ENCODE data around the gene KIAA1328.

GRCh38 chr18:36839835-36840234 is 10.9 kb downstream of the KIAA1328 start:
- TF ChIP-seq REST (IDR thresholded peaks at IDR 0.05; ENCODE audit: borderline replicate concordance): no peak
- no peak for TF ChIP-seq REST (CRISPR knock-in tag; IDR thresholded peaks at IDR 0.05; ENCODE audit: low read depth)
- TF ChIP-seq E2F1 (CRISPR knock-in tag; IDR thresholded peaks at IDR 0.05): no peak
- TF ChIP-seq CHD1 (IDR thresholded peaks at IDR 0.05; ENCODE audit: low read length): no peak
- TF ChIP-seq GATA2 (CRISPR knock-in tag; IDR thresholded peaks at IDR 0.05): no peak
- TF ChIP-seq CTCF (IDR thresholded peaks at IDR 0.05 in 2 of 3, conservative IDR thresholded peaks at IDR 0.05 in 1 of 3; ENCODE audit: insufficient read depth in 2 of 3, low read depth in 1 of 3, low read length in 3 of 3): no peak
- TF ChIP-seq ZBTB33 (CRISPR knock-in tag; IDR thresholded peaks at IDR 0.05): no peak
- TF ChIP-seq RNF2 (IDR thresholded peaks at IDR 0.05): no peak

Data from K562 (cell line).